GM21528 (cell line): ENCODE results near the gene ABCC11.

Experiments used
- ATAC-seq: cut with Tn5 transposase; IDR thresholded peaks from one replicate; pipeline ENCODE4 v1.9.1; 2021; ENCODE audit warnings: mild to moderate bottlenecking, moderate library complexity; ENCODE audit not compliant: unreplicated experiment, low FRiP score

Gene ABCC11

DNA sequence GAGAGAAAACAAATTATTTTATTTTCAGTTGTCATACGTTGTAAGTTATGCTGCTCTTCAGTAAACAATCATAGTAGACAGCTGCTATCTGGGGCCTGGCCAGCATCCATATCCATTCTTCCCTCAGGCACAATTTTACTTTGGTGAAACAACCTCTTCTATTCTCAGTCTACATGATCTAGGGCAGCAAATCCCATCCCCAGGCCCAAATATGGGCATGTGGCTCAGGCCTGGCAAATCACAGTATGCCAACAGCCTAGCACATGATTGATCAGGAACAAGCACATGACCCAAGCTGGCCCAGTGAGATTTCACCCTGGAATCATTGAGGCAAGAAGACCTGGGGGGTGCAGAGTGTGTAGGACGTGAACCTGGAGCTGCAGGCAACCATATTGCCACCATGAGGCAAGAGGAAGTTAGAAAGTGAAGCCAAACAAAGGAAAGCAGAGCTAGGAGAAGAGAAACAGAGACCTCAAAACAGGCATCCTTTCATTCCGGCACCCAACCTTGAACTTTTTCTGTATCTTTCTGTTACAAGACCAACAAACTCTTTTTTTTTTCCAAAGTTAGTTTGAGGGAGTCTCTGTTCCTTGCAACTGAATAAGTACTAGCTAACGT, 81.3 kb downstream of the ABCC11 start:
- ATAC-seq = no peak

DNA sequence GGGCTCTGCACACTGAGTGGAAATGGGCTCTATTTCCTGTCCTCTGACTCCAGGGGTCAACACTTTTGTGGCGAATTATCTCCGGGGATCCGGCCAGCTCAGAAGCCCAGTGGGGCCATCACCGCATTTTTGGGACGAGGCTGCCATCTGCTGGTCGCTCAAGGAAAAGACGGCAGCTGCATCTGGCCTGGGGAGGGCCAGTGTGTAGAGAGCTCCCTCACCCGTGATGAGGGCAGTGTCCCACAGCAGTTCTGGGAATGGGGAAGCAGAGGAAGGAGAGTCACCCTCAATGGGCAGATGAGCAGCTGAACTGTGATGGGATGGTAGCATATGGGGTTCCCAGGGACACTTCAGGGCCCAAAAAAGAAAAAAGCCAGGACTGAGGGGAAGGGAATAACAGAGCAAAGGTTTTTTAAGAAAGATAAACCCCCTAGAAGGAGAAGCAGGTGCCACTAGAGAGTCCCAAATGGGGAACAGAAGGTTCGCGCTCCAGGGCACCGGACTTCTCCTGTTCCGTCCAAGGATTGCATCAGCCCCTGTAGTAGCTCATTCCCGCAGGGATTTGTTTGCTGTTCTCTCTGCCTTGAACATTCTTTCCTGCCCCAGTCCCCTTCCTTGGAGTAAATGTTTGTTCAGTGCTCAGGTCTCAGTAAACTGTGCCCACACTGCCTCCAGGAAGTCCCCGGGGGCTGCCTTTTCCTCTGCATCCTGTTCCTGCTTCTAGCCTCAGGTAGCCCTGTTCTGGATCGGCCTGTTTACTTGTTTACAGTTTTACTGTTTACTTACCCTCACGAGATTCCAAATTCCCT, 82.2 kb downstream of the ABCC11 start:
- peak; percentile 77 for ATAC-seq

DNA sequence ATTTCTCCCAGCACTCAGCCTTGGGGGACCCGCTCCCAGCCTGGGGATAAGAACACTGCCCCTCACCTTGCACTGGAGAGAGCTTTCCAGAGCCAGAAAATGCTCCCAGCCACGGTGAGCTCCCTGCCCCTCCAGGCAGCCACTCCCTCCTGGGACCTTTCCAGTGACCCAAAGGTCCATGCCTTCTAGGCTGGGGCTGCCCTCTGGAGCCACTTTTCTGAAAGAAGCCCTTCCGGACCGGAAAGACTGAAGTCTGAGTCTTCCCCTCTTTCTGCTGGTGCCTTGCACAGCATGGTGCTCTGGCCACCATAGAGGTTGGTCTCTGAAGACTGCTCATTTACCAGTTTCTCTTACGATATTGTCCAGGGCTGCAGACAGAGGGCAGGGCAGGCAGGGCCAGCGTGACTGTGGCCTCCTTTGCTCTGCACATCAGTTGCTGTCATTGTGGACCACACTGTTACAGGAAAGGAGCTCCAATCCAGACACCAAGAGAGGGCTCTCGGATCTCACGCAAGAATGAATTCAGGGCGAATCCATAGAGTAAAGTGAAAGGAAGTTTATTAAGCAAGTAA, 84.4 kb downstream of the ABCC11 start:
- ATAC-seq = no peak

DNA sequence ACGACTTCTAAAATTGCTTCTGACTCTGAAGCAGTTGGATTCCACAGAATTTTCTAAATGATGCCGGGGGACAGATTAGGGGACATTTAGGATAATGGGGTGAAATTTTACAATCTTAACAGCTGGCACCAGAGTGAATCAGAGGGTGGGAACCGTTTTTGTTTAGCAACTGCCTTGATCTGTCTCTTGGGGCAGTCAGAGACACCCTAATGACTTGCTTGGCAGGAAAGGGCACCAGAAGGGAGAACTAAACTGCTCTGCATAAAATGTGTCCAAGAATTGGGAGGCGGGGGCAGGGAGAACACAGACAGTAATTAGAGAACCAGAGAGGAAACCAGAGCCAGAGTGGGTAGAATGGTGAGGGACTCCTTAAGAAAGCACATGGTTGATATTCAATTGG, 85.4 kb downstream of the ABCC11 start:
- ATAC-seq = no peak

DNA sequence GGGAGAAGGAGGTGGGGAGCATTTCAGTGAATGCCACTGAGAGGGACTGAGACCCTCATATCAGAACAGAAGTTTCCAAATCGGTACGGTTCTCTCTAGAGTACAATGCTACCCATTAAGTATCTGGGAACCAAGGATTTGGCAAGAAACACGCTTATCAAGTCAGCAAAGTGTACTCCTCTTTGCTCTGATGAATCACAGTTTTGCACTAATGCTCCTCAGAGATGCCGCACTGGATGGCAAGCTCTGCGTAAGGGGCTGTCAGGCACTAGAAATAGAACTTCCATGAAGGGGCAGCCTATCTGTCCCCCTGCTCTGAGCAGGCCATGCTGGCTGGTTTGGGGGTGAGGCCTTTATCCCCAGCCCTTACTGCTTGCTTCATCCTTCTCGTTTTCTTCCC, 86.8 kb downstream of the ABCC11 start:
- no peak for ATAC-seq

DNA sequence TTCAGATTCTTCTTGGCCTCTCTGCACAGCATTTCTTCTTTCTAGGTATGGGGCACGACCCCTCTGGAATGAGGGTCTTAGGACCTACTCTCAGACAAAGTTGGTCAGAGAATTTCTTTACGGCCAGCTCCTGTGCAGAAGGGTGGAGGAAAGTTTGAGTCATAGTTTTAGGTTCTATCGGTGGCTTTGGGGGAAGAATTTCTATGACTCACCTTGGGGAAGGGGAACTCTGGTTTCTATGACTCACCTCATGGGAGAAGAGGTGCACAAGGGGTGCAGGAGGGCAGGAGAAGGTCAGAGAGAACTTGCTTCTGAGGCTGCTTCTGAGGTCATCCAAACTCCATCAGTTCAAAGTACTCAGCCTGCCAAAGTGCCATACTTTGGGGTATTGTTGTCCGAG, 89.0 kb downstream of the ABCC11 start:
- ATAC-seq = no peak

DNA sequence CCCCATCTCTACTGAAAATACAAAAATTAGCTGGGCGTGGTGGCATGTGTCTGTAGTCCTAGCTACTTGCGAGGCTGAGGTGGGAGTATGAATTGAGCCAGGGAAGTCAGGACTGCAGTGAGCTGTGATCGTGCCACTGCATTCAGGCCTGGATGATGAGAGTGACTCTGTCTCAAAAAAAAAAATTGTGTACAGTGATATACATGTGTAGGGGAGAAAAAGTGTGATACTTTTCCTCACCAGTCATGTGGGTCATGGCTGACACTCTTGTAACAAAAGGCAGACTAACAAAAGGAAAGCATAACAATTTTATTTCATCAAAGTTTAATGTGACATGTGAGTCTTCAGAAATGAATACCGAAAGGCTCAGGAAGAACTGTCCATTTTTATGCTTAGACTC, 89.5 kb downstream of the ABCC11 start:
- ATAC-seq = no peak

DNA sequence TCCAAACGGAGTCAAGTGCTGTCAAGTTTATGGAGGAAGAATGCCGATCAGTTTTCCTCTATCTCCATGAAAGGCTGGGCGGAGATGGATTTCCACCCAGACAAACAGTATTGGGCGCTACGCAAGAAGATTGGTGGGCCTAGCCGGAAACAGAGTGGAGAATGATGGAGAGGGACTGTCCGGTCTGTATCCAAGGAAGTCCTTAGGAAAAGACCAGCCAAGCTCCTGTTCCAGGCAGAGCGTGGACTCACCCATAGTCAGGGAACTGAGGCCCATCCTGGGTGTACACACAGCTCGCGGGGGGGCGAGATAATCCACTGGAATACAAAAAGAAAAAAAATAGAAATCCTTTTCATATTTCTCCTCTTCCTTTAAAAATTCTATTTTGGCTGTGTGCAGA, 90.0 kb downstream of the ABCC11 start:
- no peak for ATAC-seq

DNA sequence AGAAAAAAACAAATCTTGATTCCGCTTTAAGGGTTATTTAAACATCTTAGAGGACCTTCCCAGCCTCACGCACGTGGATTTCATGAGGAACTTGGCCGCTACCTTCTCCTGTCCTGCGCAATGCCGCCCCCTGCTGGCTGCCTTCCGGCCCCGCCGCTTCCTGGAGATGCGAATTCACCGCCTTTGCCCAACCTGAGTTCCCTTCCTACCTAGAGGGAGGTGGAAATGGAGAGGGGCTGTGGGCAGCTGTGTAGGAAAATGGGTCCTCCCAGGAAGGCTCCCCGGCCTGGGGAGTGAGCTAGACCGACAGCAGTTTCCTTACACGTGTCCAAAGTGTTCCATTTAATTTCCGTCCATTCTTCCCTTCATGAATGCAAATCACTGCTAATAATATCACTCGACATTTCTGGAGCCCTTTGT, 90.5 kb downstream of the ABCC11 start:
- ATAC-seq = peak; percentile 73

DNA sequence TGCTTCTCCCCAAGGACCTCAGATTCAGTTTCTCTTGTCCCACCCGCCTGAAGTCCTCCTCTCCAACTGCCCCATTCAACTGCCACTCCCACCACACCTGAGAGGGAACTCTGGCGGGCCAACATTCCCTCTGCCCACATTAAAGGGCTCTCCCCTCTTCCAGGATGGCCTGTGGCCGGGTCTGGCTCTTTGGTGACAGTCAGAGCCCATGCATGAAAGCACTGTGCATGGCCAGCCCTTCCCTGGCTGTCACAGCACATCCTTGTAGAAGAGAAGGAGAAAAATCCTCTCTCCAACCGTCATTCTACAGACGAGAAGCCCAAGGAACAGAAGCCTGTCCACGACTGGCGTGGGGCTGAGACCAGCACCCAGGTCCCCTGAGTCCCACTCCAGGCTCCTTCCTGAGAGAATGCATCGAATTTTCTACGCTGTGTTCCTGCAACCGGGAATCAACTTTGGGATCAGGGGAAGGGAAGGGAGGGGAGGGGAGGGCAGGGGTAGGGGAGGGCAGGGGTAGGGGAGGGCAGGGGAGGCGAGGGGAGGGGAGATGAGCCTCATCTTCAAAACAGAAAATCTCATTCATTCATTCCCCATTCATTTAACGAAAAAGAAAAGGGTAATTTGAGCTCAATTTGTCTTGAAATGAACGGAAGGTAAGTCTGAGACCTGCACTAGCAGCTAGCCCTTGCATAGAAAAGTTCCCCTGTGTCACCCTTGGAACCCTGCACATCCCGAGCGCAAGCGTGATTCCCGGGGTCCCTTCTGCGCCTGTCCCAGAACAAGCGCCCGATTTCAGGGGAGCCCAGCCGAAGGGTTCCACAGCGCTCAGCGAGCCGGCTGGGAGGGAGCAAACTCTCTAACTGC, 91.2 kb downstream of the ABCC11 start, which contains the start of gene ABCC12:
Gene ABCC12, minus strand, starts transcription at position 68 of the 864 bp plus-strand sequence. CDS start 9,569 bp downstream, outside the sequence.
- no peak for ATAC-seq

DNA sequence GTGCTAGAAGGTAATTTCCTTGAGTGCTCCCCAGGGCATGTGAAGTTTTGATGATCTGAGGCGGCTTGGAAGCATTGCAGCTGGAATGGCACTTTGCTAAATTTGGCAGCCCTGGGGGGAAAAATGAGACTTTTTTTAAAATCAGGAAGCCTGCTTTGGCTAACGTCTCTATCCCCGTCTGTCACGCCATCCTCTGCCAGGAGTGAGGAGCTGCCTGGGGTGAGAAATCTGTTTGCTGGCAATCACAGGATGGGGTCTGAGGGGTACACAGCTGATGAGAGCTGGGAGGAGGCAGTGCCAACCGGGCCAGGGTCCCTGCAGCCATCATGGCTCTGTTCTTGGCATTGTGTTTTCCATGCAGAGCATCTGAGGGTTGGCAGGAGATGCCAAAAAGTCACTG, 93.6 kb downstream of the ABCC11 start:
- no peak for ATAC-seq

DNA sequence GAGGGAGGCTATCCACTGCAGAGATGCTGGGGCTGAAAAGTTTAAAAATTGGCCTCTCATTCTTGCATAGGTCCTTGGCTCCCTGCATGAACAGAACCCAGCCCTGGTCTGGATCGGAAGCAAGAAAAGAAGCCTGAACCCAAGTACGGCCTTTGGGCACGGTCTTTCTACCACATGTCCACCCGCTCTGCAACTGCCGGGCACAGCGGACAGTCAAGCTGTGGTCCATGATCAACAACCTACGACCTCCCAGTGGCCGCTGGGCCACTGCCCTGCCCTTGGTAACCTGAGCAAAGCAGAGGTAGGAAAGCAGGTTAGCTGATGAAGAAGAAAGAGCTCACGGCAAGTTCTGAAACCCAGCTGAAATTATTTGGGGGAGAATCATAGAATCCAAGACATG, 95.1 kb downstream of the ABCC11 start:
- ATAC-seq = no peak

DNA sequence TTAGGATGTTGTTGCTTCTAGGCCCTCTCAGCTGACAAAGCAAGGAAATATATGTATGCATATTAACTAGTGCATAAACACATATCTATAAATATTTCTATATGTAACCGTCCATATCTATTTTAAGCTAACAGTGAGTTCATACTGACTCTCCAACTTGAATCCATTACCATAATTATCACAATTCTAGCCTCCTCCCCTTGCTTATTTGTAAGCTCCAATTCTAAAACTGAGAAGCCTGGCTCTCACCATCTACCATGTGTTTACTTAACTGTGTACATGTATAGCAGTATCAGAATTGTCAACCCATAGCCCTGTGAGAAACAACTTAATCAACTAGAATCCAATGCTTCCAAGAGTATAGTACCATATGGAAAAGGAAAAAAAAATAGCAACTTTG, 96.6 kb downstream of the ABCC11 start:
- ATAC-seq = no peak

DNA sequence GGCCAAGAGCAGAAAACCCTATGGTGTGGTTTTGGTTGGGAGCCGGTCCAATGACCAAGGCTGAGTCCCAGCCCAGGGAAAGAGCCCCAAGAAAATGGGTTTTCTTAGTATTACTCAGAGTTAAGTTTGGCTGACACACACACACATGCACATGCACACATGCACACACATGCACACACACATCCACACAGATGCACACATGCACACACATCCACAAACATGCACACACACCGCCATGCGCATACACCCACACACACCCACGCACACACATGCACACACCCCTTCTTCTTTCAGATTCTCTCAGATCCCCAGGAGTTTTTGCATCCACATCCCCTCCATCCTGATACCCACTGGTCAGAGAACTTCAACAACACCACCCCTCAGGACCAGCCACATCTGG, 100.6 kb downstream of the ABCC11 start:
- no peak for ATAC-seq

DNA sequence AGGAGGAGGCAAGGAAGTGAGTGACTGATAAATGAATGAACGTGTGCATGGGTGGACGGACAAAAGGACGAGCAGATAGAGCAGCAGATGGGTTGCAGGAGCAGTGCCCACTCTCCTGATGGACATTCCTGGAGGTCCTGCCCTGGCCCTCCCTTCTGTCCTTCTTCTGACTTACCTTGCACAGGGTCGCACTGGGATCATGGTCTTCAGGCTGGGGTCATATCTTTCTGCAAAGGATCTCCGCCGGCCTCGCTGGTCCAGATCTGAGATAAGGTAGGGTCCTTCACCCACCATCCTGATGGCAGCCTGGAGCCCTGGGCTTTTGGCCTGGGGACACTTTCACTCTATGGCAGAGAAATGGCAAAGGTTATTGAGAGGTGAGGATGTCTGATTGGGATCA, 101.2 kb downstream of the ABCC11 start:
- no peak for ATAC-seq

DNA sequence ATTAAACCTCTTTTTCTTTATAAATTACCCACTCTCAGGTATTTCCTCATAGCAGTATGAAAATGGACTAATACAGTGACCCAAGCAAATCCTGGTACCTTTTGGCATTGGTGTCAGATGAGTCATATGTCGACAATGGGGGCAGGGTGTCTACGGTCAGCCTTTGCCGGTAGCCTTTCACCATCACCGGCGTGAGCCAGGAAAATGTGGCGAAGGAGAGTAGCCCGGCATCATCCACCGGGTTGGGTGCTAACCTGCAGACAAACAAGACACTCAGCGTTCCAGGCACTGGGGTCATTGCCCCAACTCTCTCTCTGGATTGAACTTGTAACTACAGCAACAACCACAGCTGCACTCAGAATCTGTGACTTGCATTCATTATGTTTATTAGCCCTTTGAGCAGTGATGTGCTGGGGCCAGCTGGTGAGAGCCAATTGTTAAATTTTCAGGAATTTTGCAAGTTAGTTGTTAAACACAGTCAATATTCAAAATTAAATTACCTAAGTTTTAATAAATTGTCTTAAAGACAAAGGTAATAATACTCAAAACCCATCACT, 103.4 kb downstream of the ABCC11 start:
- no peak for ATAC-seq

DNA sequence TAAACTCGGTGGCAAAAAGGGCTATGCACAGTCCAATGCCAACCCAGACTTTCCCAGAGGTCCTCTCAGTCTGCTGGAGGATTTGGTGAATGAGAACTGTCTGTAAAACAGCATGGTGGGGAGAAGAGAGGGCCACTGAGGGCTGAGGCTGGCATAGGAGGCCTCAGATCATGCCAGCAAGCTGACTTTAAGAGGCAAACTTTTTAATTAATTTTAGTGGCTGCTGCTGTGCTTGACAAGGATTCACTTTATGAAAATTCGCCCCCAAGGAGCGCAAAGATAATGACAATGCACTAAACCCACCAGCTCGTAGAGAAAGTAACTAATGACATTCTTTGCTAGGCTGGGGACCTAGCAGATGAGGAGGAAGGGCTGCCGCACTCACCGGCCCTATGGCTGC, 106.5 kb downstream of the ABCC11 start:
- no peak for ATAC-seq

DNA sequence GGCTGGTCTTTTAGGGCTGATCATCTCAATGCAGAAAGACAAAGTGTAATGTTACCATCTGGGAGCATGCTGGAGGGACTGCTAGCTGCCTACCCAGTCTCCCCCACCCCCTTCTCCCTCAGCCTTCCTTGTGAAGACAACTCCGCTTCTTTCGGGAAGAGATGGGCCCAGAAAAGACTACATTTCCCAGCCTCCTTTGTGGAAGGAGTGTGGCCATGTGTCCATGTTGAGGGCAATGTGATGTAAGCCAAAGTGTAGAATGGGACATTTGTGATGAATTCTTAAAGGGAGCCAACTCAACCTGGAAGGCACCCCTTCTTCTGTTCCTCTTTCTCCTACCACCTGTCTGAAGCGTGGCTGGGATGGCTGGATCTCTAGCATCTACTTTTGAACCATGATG, 107.8 kb downstream of the ABCC11 start:
- ATAC-seq = no peak

DNA sequence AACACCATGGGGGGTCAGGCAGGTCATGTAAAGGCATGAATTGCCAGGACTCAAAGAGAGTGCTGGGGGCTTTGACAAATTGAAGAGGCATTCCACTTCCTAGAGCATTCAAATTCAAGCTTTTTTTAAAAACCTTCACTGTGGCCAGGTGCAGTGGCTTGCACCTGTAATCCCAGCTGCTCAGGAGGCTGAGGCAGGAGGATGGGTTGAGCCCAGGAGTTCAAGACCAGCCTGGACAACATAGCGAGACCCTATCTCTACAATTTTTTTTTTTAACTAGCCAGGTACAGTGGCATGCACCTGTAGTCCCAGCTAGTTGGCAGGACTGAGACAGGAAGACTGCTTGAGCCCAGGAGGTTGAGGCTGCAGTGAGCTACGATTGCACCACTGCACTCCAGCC, 108.8 kb downstream of the ABCC11 start:
- no peak for ATAC-seq

DNA sequence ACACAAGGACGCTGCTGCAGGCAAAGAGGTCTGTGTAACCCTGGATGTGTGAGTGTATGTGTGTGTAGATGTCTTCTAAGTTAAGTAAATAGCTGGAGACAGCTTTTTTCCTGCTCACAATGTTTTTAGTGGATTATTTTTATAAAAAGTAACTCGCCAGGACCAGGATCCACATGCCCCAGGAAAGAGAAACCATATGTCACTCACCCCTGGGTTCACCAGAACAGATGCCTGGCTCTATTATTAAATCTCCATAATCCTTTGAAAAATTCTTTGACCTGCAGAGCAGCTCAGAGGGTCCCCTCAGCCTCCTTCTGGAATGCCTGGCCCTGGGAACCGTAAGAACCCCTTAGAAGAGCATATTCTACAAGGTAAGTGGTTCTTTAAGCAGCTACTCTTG, 109.5 kb downstream of the ABCC11 start:
- no peak for ATAC-seq
